Thymus (tissue), 14 donors: ENCODE data around the gene USP2. TPM values are rescaled to one million over a fixed set of nuclear protein-coding genes. Genes with fewer than 3 reads are reported as not detected.

Source experiments
- DNase-seq, 9 donors: peaks; one replicate each; pipeline ENCODE4 v3.0.0-alpha.2; 2013; ENCODE audit warnings: low spot score in 9 of 9, low read depth in 6 of 9, missing footprints in 1 of 9
- H3K27ac ChIP-seq, 2 donors: one replicate each; pipeline ENCODE4 v1.5.1; 2013; ENCODE audit warnings: control low read depth in 1 of 2, low read depth in 1 of 2, low read length in 1 of 2, mild to moderate bottlenecking in 1 of 2, moderate library complexity in 1 of 2
- H3K27me3 ChIP-seq, 2 donors: one replicate each; pipeline ENCODE4 v1.5.1; 2013; ENCODE audit warnings: low read length in 1 of 2; ENCODE audit not compliant: control insufficient read depth in 2 of 2, insufficient read depth in 1 of 2
- H3K36me3 ChIP-seq, 2 donors: one replicate each; pipeline ENCODE4 v1.5.1; 2013; ENCODE audit warnings: low read length in 1 of 2, mild to moderate bottlenecking in 1 of 2, moderate library complexity in 1 of 2; ENCODE audit not compliant: control insufficient read depth in 2 of 2, insufficient read depth in 2 of 2
- H3K4me1 ChIP-seq, 2 donors: one replicate each; pipeline ENCODE4 v1.5.1; 2013; ENCODE audit warnings: low read length in 2 of 2; ENCODE audit not compliant: control insufficient read depth in 2 of 2, insufficient read depth in 2 of 2
- H3K4me3 ChIP-seq, 2 donors: one replicate each; pipeline ENCODE4 v1.5.1; 2013; ENCODE audit warnings: low read length in 2 of 2, control low read depth in 1 of 2, mild to moderate bottlenecking in 1 of 2
- H3K9me3 ChIP-seq, 2 donors: one replicate each; pipeline ENCODE4 v1.5.1; 2013; ENCODE audit warnings: low read length in 1 of 2, mild to moderate bottlenecking in 1 of 2; ENCODE audit not compliant: control insufficient read depth in 2 of 2, insufficient read depth in 1 of 2
- WGBS: extraction: QIAGEN DNeasy Blood & Tissue Kit; methylation state at CpG from one replicate; pipeline ENCODE4 v1.1.7; 2013; 5-methylcytosine and 5-hydroxymethylcytosine counted together
- long read RNA-seq, 10 donors: transcript quantifications; one replicate each; lab custom pipeline, GENCODE V29; 2026
- polyA plus RNA-seq: library from polyadenylated mRNA; stranded (reverse); fragments of 200-250 nt; gene quantifications from one replicate; pipeline ENCODE4 v1.2.3, GENCODE V29; 2013
- total RNA-seq: library from RNA; stranded (reverse); fragments of 120-200 nt; gene quantifications from one replicate; pipeline ENCODE4 v1.2.4, GENCODE V29; 2013
- donor health status: healthy.

USP2 gene, protein sequence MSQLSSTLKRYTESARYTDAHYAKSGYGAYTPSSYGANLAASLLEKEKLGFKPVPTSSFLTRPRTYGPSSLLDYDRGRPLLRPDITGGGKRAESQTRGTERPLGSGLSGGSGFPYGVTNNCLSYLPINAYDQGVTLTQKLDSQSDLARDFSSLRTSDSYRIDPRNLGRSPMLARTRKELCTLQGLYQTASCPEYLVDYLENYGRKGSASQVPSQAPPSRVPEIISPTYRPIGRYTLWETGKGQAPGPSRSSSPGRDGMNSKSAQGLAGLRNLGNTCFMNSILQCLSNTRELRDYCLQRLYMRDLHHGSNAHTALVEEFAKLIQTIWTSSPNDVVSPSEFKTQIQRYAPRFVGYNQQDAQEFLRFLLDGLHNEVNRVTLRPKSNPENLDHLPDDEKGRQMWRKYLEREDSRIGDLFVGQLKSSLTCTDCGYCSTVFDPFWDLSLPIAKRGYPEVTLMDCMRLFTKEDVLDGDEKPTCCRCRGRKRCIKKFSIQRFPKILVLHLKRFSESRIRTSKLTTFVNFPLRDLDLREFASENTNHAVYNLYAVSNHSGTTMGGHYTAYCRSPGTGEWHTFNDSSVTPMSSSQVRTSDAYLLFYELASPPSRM
- 0.19 TPM for total RNA-seq
- 1.2 TPM for polyA plus RNA-seq
- long read RNA-seq, donor 1 = 0 reads
- long read RNA-seq, donor 2 = 0 reads
- long read RNA-seq, donor 3 = 0 reads
- long read RNA-seq, donor 4 = 0 reads
- long read RNA-seq, donor 5 = 0 reads
- long read RNA-seq, donor 6 = 0 reads
- long read RNA-seq, donor 7 = 0 reads
- long read RNA-seq, donor 8 = 0 reads
- long read RNA-seq, donor 9 = 0 reads
- long read RNA-seq, donor 10 = 0 reads

DNA sequence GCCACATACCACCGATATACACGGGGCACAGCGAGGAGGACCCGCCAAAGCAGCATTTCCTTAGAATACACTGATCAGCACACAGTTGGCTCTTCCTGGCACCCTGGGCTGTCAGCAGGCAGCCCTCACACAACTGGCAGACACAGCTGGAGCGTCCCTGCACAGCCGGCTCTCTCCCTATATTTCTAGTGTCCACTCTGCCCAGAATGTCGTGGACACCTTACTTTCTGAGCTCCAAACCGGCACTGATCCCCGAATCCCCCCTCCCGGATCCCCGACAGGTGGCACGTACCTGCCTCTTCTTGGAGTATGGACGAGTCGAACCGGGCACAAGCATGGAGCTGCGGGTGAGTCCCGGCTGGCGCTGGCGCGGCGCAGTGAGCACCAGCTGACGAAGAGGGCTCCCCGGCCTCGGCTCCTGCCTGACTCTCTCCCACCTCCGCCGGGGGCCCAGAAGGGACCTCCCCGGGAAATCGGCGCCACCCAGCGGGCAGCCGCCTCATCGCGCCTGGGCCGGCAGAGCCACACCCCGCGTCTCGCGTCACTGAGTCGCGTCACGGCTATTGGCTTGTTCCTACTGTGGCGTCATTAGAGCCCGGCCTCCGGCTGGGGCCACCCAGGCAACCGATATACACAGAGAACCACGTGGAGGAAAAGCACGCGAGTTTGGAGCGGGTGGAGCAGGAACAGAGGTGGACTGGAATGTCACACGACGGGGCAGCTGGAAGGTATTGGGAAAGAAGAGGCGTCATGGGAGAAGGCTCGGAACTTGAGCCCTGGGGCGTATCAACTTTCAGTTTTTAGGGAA, at the start of gene USP2:
Gene USP2, minus strand, starts transcription at position 510 of the 808 bp plus-strand sequence. CDS start 8,210 bp downstream, outside the sequence.
- no peaks in the 10 kb centered on the region for H3K9me3 ChIP-seq
- H3K36me3 ChIP-seq = no peaks in the 10 kb centered on the region
- DNase-seq = peak; percentile 82 to 96 (median 93)
- under 1% methylated on average over 54 of the region's 54 CpGs for WGBS
- H3K27me3 ChIP-seq = peaks cover 7 to 32% of the 10 kb centered on the region in 2 donors
- no peak within 1 kb of the TSS for H3K27ac ChIP-seq
- H3K4me3 ChIP-seq = peak within 1 kb of the TSS; percentile 40 to 51
- H3K4me1 ChIP-seq = peaks cover 12 to 25% of the 10 kb centered on the region in 2 donors

DNA sequence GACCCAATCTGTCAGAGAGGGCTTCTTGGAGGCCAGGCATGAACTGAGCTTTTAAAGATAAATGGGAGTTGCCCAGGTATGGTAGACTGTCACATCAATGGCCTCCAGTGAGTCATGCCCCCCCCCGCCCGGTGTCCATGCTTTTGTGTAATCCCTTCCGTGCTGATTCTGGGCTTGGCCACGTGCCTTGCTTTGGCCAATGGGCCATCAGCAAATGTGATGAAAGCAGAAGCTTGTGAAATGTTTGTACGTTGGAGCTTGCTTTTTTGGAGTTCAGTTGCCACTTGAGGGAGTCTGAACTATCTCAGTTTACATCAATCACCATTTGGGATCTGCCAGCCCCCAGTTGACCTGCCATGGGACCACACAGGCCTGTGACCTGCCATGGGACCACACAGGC, 45.8 kb upstream of the USP2 start:
- no peaks in the 10 kb centered on the region for H3K36me3 ChIP-seq
- H3K27me3 ChIP-seq = peaks cover 24 to 38% of the 10 kb centered on the region in 2 donors
- H3K9me3 ChIP-seq = peaks cover 0 to 2% of the 10 kb centered on the region in 2 donors
- H3K4me3 ChIP-seq = no peak overlapping the region
- WGBS = 95% methylated on average over 5 of the region's 5 CpGs
- peaks cover 0 to 4% of the 10 kb centered on the region in 2 donors for H3K4me1 ChIP-seq
- DNase-seq = no peak
- H3K27ac ChIP-seq = no peak overlapping the region

DNA sequence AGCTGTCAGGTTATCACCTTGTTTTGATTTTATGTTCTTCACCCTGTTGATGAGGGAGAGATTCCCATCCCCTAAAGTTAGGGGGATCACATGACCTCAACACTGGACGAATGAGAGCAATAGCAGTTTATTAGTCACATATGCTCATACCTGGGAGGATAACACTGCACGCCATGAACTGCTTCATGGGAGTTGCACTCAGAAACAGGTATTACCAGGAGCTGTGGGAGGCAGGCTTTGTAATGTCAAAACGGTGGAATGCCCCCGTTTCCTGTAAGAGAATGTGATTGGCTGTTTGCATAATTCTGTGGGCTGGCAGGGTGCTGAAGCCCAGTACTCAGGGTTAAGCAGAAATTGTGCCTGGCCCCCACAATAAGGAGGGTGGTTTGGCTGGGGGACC, 44.7 kb upstream of the USP2 start:
- DNase-seq = no peak
- H3K27ac ChIP-seq = no peak overlapping the region
- H3K27me3 ChIP-seq = peaks cover 34 to 45% of the 10 kb centered on the region in 2 donors
- H3K36me3 ChIP-seq = no peaks in the 10 kb centered on the region
- H3K4me3 ChIP-seq = no peak overlapping the region
- H3K4me1 ChIP-seq = no peaks in the 10 kb centered on the region
- peaks cover 0 to 2% of the 10 kb centered on the region in 2 donors for H3K9me3 ChIP-seq
- 83% methylated on average over 4 of the region's 4 CpGs for WGBS

DNA sequence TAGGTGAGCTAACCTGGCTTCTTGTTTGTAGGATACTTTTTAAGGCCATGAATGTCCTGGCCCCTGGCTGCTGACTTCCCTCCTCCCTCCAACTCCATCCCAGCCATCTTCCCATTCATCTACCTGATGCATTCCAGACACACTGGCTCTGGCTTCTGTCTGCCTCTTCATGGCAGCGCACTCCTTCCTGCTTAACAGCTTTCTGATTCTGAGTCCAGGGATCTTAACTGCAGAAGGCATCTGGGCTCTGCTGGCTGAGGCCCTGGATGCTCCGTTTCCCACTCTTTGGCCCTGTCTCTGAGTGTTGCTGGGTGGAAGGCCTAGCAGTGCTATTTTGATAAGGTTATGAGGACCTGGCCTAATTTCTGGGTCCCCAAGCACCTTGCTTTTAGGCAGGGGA, 43.3 kb upstream of the USP2 start:
- 92% methylated on average over 2 of the region's 2 CpGs for WGBS
- no peak overlapping the region for H3K27ac ChIP-seq
- no peaks in the 10 kb centered on the region for H3K36me3 ChIP-seq
- no peak overlapping the region for H3K4me3 ChIP-seq
- H3K4me1 ChIP-seq = no peaks in the 10 kb centered on the region
- DNase-seq = no peak
- peaks cover 34 to 59% of the 10 kb centered on the region in 2 donors for H3K27me3 ChIP-seq
- H3K9me3 ChIP-seq = peaks cover 0 to 2% of the 10 kb centered on the region in 2 donors

DNA sequence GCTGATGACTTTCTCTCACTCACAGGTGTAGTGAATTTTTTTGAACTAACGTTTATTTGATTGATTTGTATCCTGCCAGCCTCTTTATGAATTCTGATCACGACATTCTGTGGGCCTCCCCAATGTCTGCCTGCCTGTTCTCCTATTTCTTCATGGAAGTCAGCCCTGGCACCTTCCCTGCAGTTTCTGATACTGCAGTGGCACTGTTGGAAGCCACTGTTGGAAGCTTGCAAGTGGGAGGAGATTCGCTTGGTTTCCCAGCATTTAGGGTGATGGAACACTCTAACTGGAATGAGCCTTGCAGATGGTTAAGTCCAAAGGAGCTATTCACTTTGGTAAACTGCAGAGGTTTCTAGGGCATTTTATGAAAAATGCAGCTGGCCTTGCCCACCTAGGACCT, 42.8 kb upstream of the USP2 start:
- H3K9me3 ChIP-seq = peaks cover 0 to 2% of the 10 kb centered on the region in 2 donors

DNA sequence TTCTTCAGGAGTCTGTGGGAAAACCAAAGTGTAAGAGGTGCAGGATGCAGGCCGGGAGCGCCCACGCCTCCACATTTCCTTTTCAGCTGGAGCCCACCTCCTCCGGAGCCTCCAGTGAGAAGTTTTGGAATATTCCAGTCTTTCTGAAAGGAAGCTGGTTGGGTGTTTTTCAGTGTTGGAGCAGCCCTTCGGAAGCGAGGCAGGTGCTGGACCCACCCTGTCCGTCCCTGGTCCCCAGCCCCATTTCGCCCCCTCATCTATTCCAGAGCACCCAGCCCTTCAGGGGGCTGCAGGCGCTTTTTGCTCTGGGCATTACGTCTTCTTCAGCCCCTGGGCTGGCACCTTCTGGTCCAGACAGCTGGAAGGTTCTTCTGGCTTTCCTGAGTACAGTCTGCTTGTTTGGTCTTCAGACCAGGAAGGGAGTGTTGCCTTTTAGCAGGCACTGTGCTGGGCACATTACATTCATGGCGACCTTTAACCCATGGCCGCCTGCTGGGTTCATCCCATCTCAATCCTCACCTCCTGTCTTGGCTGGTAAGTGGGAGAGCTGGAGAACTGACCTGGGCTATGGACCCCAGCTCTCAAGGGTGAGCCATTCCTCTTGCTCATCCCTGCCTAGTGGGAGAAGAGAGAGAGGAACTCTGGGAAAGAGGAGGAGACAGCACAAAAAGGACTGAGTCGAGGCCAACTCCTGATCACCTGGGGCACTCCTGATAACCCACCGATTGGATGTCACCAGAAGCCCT, 42.2 kb upstream of the USP2 start:
- no peaks in the 10 kb centered on the region for H3K4me1 ChIP-seq
- no peak for DNase-seq
- WGBS = 77% methylated on average over 14 of the region's 14 CpGs
- peaks cover 0 to 2% of the 10 kb centered on the region in 2 donors for H3K9me3 ChIP-seq
- H3K36me3 ChIP-seq = no peaks in the 10 kb centered on the region
- peaks cover 34 to 63% of the 10 kb centered on the region in 2 donors for H3K27me3 ChIP-seq
- peak overlapping the region in 1 of 2 donors; percentile 40 for H3K4me3 ChIP-seq
- H3K27ac ChIP-seq = no peak overlapping the region

More for the DNA sequence above, 42.8 kb upstream of the USP2 start:
- WGBS = 94% methylated on average over 3 of the region's 3 CpGs
- H3K36me3 ChIP-seq = no peaks in the 10 kb centered on the region
- H3K27me3 ChIP-seq = peaks cover 34 to 61% of the 10 kb centered on the region in 2 donors
- no peak for DNase-seq
- no peak overlapping the region for H3K27ac ChIP-seq
- no peak overlapping the region for H3K4me3 ChIP-seq
- H3K4me1 ChIP-seq = no peaks in the 10 kb centered on the region

DNA sequence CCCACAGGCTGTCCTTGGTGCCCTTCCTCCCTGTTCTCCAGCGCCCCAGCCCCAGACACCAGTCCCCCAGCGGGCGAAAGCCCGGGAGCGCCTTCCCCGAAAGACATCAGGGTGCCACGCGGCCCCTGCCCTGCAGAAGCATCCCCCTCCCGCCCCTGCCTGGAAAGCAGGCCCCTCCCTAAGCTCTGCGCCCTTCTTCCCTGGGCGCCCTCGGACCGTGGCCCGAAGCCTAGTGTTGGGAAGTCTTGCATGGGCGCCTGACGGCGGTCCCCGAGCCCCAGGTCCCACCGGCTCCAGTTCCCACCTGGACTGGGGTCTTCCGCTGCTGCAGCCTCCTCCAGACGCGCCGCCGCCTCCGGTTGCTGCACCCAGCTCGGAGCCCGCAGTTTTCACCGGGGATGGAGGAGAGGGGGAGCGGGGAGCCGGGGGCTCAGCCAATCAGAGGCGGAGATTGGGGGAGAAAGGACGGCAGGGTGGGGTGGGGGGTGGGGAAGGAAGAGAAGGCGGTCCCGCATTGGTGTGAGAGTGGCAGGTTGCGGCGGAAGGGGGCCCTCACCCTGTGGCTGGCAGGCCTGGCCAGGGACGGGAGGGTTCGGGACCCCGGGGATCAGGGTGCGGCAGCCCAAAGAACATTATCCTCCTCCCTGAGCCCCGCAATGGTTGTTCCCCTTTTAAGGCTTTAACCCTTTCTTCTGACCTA, 41.5 kb upstream of the USP2 start, which contains the start of gene THY1:
Gene THY1, minus strand, starts transcription at position 364 of the 700 bp plus-strand sequence. CDS start 2,267 bp downstream, outside the sequence.
- Histone ChIP-seq H3K4me3 (peak within 1 kb of the TSS; percentile 26 to 40), H3K9me3 (peaks cover 0 to 2% of the 10 kb centered on the region in 2 donors), H3K36me3 (no peaks in the 10 kb centered on the region), H3K27ac (no peak within 1 kb of the TSS), H3K27me3 (peaks cover 34 to 65% of the 10 kb centered on the region in 2 donors), H3K4me1 (no peaks in the 10 kb centered on the region)
- WGBS = 1% methylated on average over 41 of the region's 41 CpGs
- DNase-seq = peak in 1 of 9 donors; percentile 19
